Mucosa of rectum (tissue), 2 donors: ENCODE data around the gene TMEM39A.

Source experiments
- H3K27ac ChIP-seq, 2 donors: one replicate each; pipeline ENCODE4 v1.7.0; 2013; ENCODE audit warnings: inconsistent platforms in 2 of 2, low read depth in 2 of 2, low read length in 2 of 2
- H3K27me3 ChIP-seq, 2 donors: one replicate each; pipeline ENCODE4 v1.7.0; 2013; ENCODE audit warnings: low read length in 2 of 2; ENCODE audit not compliant: control insufficient read depth in 2 of 2, insufficient read depth in 2 of 2
- H3K36me3 ChIP-seq, 2 donors: one replicate each; pipeline ENCODE4 v1.7.0; 2013; ENCODE audit warnings: low read length in 2 of 2; ENCODE audit not compliant: control insufficient read depth in 2 of 2, insufficient read depth in 2 of 2
- H3K4me1 ChIP-seq, 2 donors: one replicate each; pipeline ENCODE4 v1.7.0; 2013; ENCODE audit warnings: low read length in 2 of 2, mild to moderate bottlenecking in 1 of 2; ENCODE audit not compliant: control insufficient read depth in 2 of 2, insufficient read depth in 2 of 2
- H3K4me3 ChIP-seq, 2 donors: one replicate each; pipeline ENCODE4 v1.7.0; 2013; ENCODE audit warnings: low read length in 2 of 2
- H3K9ac ChIP-seq, 2 donors: one replicate each; pipeline ENCODE4 v1.7.0; 2013; ENCODE audit warnings: low read length in 2 of 2, low read depth in 1 of 2, mild to moderate bottlenecking in 1 of 2
- H3K9me3 ChIP-seq, 2 donors: one replicate each; pipeline ENCODE4 v1.7.0; 2013; ENCODE audit warnings: low read length in 2 of 2; ENCODE audit not compliant: control insufficient read depth in 2 of 2
- donor health status: healthy.
- donor health status: Normal muscosa, but diverticular disease.

The TMEM39A gene

DNA sequence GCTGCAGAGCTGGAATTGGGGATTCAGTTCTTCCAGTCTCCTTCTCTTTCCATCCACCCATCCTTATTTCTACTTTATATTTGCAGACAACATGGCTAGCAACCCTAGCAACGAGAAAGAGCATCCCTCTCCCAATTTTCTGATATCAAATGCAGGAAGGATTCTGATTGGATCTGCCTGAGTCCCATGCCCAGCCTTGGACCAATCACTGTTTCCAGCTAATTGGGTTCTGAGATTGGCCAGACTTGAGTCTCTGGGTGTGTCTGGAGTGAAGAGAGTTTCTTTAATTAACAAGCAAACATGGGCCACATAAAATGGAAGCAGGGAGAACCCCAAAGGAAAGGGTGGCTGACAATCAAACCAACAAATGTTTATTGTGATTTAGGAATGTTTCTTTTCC is 60.6 kb downstream of the TMEM39A start:
- Histone ChIP-seq H3K27ac (no peak overlapping the region), H3K9ac (no peak overlapping the region), H3K9me3 (no peaks in the 10 kb centered on the region), H3K36me3 (peaks cover 7 to 10% of the 10 kb centered on the region in 2 donors), H3K4me3 (no peak overlapping the region), H3K27me3 (no peaks in the 10 kb centered on the region), H3K4me1 (no peaks in the 10 kb centered on the region)

DNA sequence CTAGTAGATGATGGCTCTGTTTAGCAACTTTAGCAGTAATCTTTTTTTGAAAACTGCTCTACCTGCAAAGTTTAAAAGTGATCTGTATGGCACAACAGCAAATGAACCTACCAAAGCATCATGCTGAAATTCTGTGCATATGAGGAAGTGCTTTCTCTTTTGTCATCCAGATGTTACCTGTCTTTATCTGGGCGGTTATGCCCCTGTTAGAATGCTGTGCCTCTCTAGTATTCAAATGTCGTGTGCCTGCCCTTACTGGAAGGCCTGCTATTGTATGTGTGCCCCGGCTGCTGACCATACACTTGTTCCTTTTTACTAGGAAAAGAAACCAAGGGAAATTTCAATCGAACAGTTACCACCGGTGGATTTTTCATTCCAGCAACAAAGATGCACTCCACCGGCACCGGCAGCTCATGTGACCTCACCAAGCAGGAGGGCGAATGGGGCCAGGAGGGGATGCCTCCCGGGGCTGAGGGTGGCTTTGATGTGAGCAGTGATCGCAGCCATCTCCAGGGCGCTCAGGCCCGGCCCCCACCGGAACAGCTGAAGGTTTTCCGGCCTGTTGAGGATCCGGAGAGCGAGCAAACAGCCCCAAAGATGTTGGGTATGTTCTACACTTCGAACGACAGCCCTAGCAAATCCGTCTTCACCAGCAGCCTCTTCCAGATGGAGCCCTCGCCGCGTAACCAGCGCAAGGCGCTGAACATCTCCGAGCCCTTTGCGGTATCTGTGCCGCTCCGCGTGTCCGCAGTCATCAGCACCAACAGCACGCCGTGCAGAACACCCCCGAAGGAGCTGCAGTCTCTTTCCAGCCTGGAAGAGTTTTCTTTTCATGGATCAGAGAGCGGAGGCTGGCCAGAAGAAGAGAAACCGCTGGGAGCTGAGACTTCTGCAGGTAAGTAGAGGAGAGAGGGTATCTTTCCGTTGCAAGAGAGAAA is 61.6 kb downstream of the TMEM39A start:
- Histone ChIP-seq H3K9me3 (no peaks in the 10 kb centered on the region), H3K4me1 (no peaks in the 10 kb centered on the region), H3K36me3 (peaks cover 7 to 10% of the 10 kb centered on the region in 2 donors), H3K27ac (peak overlapping the region in 1 of 2 donors; percentile 23), H3K27me3 (no peaks in the 10 kb centered on the region), H3K4me3 (no peak overlapping the region), H3K9ac (no peak overlapping the region)

DNA sequence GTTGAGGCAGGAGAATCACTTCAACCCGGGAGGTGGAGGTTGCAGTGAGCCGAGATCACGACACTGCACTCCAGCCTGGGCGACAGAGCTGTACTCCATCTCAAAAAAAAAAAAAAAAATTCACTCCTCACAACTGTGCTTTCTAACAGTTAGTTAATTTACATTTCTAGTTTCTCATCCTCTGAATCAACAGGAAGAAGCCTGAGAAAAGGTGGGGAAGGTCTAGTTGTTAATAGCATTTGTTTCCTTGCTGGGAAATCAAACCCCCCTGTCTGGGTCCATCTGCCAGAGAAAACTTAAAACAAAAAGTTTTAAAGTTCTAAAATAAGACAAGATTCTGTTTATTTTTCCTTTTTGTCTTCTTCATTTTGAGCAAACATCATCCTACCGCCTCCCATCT is 62.3 kb downstream of the TMEM39A start:
- H3K4me1 ChIP-seq: no peaks in the 10 kb centered on the region
- H3K4me3 ChIP-seq: no peak overlapping the region
- H3K36me3 ChIP-seq: peaks cover 6 to 7% of the 10 kb centered on the region in 2 donors
- H3K27me3 ChIP-seq: no peaks in the 10 kb centered on the region
- no peak overlapping the region for H3K9ac ChIP-seq
- H3K27ac ChIP-seq: no peak overlapping the region
- no peaks in the 10 kb centered on the region for H3K9me3 ChIP-seq

DNA sequence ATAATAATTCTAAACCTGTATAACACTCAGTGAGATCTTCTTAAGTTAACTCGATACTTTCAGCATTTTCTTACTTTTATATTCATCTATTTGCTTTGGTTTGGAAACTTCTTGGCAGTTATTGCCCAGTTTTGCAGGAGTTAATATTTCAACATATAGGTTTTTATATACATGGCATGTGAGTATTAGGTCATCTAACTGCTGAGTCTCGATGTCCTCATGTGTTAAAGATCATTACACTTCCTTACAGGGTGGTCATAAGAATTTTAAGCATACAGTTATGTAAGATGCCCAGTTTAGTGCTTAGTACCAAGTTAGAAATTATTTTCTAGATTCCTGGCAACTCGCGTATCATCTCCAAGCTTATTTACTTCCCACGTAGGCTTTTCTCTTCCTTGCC is 62.9 kb downstream of the TMEM39A start:
- H3K36me3 ChIP-seq: peaks cover 6 to 7% of the 10 kb centered on the region in 2 donors

DNA sequence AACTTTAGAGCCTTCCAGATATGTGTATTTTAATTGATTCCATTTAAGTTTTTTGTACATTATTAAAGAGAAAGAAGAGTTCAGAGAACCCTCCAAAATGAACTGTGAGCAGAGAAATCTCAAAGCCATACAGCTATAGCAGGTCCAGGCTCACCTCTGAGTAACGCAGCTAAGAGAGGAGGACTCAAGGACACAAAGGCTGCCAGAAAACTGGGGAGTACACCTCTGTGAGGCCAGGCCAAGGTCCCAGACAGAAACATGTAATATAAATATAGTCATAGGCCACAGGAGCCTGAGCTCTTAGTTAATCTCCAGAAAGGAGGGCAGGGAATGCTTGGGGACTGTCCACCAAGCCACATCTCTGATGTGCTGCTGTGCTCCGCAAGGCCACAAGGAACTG is 66.5 kb downstream of the TMEM39A start:
- Histone ChIP-seq H3K4me3 (no peak overlapping the region), H3K4me1 (no peaks in the 10 kb centered on the region), H3K9me3 (no peaks in the 10 kb centered on the region), H3K36me3 (peaks cover 9 to 13% of the 10 kb centered on the region in 2 donors), H3K9ac (no peak overlapping the region), H3K27ac (no peak overlapping the region), H3K27me3 (no peaks in the 10 kb centered on the region)

More for the DNA sequence above, 62.9 kb downstream of the TMEM39A start:
- H3K4me3 ChIP-seq: no peak overlapping the region
- H3K9ac ChIP-seq: no peak overlapping the region
- H3K4me1 ChIP-seq: no peaks in the 10 kb centered on the region
- H3K27me3 ChIP-seq: no peaks in the 10 kb centered on the region
- H3K9me3 ChIP-seq: no peaks in the 10 kb centered on the region
- H3K27ac ChIP-seq: no peak overlapping the region

DNA sequence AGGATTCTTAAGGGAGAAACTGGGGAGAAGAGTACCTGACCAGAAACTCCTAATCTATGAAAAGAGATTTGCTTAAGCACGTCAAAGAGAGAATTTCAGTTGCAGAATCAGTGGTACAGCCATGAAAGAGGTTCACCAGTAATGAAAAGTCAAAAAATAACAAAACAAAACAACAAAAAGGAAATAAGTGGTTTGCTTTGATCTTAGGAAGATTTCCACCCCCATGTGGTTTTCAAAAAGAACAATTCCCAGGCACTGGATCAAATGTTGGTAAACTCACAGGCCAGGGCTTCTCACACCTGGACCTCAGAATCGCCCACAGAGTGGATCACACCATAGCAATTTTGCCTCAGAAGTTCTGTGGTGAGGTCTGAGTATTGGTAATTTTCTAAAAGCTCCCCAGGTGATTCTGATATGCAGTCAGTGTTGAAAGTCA is 67.5 kb downstream of the TMEM39A start:
- Histone ChIP-seq H3K4me3 (no peak overlapping the region), H3K36me3 (peaks cover 11 to 17% of the 10 kb centered on the region in 2 donors), H3K4me1 (no peaks in the 10 kb centered on the region), H3K9ac (no peak overlapping the region), H3K9me3 (no peaks in the 10 kb centered on the region), H3K27ac (no peak overlapping the region), H3K27me3 (no peaks in the 10 kb centered on the region)

DNA sequence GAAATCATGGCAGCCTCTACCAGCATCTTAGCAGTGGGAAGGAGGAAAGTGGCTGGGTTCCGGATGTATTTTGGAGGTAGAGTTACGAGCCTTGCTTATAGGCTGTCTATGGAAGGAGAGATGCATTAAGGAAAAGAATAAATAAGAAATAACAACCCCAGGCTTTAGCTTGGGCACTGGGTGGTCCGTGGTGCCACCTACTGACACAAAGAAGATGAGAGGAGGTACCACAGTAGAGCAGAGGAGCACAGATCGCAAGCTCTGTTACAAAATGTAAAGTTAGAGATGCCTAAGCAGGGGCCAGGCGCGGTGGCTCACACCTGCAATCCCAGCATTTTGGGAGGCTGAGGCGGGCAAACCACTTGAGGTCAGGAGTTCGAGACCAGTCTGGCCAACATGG is 74.8 kb downstream of the TMEM39A start:
- no peaks in the 10 kb centered on the region for H3K9me3 ChIP-seq
- no peak overlapping the region for H3K27ac ChIP-seq
- no peaks in the 10 kb centered on the region for H3K27me3 ChIP-seq
- no peak overlapping the region for H3K4me3 ChIP-seq
- H3K36me3 ChIP-seq: peaks cover 9 to 16% of the 10 kb centered on the region in 2 donors
- no peak overlapping the region for H3K9ac ChIP-seq
- H3K4me1 ChIP-seq: no peaks in the 10 kb centered on the region

DNA sequence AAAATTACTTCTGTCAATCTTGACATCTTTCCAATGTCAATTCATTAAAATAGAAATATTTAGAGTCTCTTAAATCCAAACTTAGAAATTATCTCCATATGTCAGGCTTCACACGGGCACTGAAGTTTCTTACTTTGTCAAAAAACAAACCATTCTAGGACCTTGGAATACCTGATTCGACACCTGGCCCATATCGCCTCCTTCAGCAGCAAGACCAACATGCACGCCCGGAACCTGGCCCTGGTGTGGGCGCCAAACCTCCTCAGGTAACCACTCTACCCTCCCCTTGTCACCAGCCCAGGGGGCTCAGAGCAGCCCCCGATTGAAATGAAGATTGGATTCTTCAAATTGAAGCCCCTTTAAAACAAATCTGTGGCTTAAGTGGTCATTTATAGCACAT is 81.3 kb downstream of the TMEM39A start:
- no peak overlapping the region for H3K9ac ChIP-seq
- H3K27ac ChIP-seq: no peak overlapping the region
- H3K9me3 ChIP-seq: no peaks in the 10 kb centered on the region
- H3K4me1 ChIP-seq: no peaks in the 10 kb centered on the region
- H3K27me3 ChIP-seq: no peaks in the 10 kb centered on the region
- no peak overlapping the region for H3K4me3 ChIP-seq
- H3K36me3 ChIP-seq: peaks cover 4 to 9% of the 10 kb centered on the region in 2 donors

DNA sequence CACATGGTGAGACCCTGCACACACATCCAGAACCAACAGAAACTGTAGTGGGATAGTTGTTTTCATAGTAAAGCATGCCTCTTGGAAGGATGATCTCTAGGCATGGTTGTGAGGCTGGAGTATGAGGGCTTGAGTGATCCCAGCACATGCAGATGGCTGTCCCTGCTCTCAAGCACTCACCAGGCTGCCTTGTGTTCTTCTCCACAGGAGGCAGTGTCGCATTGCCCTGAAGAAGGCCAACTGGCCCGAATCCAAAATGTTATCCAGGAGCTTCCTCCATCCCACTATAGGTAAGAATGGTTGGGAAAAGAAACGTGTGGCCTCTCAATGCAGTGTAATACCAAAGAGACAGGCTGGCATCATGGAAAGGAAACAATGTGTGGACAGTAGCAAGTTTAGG is 82.7 kb downstream of the TMEM39A start:
- Histone ChIP-seq H3K4me1 (no peaks in the 10 kb centered on the region), H3K36me3 (peaks cover 0 to 9% of the 10 kb centered on the region in 2 donors), H3K27me3 (no peaks in the 10 kb centered on the region), H3K9me3 (no peaks in the 10 kb centered on the region), H3K4me3 (no peak overlapping the region), H3K9ac (no peak overlapping the region), H3K27ac (no peak overlapping the region)
